GM19099 (cell line): ENCODE results near the gene GNGT1.

Experiments used
- POLR2A ChIP-seq: IDR thresholded peaks from 3 replicates; pipeline ENCODE4 v1.6.1; 2011; ENCODE audit warnings: low read depth; ENCODE audit not compliant: insufficient read length; ENCODE audit errors: extremely low read depth

Gene GNGT1

DNA sequence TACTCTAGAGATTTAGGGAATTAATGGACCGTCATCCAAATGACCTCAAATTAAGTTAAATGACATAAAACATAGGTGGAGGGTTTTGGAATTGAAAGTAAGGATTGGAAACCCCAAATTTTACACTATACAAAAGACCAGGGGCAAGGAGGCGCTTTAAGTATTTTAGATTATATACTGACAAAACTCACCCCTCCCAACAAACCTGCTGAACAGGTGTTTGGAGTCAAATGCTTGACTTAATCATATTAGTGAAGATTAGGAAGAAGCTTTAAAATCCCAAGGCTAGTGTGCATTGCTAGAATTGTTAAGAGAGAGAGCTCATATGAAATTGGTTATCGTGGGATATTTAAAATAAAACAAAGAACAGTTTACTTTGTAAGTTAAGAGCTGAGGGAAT, at the start of gene GNGT1:
TSS of gene GNGT1 (plus strand) at position 301 of the 400 bp plus-strand sequence. CDS start 180 bp downstream, outside the sequence.
- TF ChIP-seq POLR2A: no peak

GRCh38 chr7:93858857-93859256, 47.5 kb upstream of the GNGT1 start:
- no peak for TF ChIP-seq POLR2A

- no peak for TF ChIP-seq POLR2A
Measured at GRCh38 chr7:93860261-93860660, 46.1 kb upstream of the GNGT1 start.

DNA sequence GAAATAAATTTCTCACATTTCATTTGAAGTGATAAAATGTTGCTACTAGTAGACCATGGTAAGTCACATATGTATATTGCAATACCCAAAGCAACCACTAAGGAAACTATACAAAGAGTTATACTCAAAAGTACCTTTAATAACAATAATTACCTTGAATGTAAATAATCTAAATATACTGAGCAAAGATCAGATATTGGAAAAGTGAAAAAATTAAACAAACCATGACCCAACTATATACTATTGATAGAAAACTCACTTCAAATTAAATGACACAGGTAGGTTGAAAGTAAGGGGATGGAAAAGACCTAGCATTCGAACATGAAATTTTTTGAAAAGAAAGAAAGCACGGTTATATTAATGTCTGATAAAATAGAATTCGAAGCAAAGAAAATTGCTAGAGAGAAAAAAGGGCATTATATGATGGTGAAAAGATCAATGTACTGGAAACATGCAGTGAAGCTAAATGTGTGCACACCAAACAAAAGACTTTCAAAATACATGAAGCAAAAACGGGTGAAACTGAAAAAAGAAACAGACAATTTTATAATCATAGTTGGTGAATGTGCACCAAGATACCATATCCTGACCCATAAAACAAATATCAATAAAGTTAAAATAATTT, 44.9 kb upstream of the GNGT1 start:
- no peak for TF ChIP-seq POLR2A

- TF ChIP-seq POLR2A: no peak
Measured at GRCh38 chr7:93862651-93863050, 43.7 kb upstream of the GNGT1 start.

DNA sequence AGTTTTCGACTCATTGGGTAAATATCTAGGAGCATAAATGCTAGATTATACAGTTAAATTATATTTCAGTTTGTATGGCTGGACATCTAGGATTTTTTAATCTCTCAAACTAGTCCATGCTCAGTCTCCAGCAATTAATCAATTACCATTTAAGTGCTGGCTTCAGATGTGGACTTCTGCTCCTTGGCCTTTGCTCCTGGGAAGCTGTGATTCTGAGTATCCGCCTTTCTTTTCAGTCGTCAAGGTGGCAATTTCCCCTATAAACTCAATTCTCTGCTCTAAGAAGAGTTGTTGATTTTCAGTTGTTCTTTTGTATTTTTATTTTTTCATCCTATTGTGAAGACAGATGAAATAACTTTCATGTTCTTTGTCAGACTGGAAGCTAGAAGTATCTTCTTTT, 39.5 kb upstream of the GNGT1 start:
- TF ChIP-seq POLR2A: no peak

DNA sequence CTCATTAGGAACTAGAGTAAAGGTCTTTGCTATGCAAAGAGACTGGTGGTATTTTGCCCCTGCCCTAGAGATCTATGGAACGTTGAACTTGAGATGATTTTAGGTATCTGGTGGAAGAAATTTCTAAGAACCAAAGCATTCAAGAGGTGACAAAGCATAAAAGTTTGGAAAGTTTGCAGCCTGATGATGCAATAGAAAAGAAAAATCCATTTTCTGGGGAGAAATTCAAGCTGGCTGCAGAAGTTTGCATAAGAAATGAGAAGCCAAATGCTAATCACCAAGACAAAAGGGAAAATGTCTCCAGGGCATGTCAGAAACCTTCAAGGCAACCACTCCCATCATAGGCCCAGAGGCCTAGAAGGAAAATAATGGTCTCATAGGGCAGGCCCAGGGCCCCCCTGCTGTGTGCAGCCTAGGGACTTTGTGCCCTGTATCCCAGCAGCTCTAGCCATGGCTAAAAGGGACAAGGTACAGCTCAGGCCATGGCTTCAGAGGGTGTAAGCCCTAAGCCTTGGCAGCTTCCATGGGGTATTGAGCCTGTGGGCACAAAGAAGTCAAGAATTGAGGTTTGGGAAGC, 32.3 kb upstream of the GNGT1 start:
- no peak for TF ChIP-seq POLR2A

DNA sequence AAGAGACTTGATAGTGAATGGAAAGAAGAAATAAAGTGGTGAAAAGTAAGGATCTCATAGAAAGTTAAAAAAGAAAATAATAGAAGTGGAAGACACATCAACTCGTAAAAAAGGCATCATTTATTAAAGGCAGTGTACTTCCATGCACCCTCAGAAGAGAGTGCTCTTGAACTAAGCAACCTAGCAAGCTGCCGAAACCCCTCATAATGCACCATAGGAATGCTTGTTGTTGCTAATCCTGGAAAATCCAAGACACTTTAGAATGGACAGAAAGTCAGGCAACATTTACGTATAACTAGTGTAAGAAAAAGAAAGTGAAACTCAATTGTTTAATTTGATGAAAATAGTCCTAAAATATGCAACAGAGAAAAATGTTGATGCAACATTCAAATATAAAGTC, 28.6 kb upstream of the GNGT1 start:
- no peak for TF ChIP-seq POLR2A

DNA sequence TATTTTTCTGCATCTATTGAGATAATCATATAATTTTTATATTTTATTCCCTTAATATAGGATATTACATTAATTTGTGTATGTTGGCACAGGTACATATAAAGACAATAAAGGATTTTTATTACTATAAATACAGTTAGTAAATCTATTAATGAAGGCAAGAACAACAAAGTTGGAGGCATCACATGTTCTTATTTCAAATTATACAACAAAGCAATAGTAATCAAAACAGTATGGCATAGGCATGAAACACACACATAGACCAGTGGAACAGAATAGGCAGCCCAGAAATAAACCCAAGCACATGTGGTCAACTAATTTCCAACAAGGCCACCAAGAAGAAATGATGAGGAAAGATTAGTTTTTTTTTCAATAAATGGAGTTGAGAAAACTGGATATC, 27.0 kb upstream of the GNGT1 start:
- no peak for TF ChIP-seq POLR2A

DNA sequence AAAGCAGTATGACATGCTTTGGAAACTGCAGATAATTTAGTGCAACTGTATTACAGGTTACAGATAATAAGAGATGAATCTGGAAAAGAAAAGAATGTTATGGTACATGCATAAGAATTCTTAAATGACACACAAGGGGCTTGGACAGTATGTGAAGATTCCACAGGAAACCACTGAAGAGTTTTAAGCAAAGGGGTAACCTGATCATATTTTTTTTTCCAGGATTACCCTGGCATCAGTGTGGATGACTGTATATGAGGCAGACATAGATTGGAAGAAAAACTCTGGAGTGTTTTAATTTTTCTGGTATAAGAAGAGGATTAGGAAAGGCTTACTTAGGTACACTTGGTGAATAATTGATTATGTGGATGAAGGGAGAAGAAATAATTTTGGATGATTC, 23.9 kb upstream of the GNGT1 start:
- TF ChIP-seq POLR2A: no peak

GRCh38 chr7:93883078-93883916, 23.1 kb upstream of the GNGT1 start:
- no peak for TF ChIP-seq POLR2A

GRCh38 chr7:93883917-93884345, 22.4 kb upstream of the GNGT1 start:
- no peak for TF ChIP-seq POLR2A

GRCh38 chr7:93884541-93884940, 21.8 kb upstream of the GNGT1 start:
- TF ChIP-seq POLR2A: no peak

GRCh38 chr7:93889261-93889660, 17.1 kb upstream of the GNGT1 start:
- TF ChIP-seq POLR2A: no peak

DNA sequence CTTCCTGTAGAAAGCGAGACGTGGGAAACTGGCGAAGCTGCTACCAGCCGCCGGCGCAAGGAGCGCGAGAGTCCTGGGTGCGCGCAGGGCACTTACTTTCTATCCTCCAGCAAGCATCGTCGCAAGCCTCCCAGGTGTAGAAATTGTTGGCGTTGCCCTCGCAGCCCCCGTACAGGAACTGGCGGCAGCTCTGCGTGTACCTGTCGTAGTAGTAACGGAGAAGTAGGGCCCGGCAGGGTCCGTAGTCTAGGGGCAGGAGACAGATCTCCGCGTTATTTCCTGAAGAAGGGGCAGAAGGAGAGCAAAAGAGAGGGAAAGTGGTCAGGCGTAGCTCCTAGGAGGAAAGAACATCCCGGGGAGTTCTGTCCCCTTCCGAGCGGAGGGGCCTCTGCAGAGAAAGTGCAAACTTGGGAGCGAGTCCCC, 16.3 kb upstream of the GNGT1 start:
- no peak for TF ChIP-seq POLR2A
